Central memory CD4-positive, alpha-beta T cell (primary cell): ENCODE measurements around the gene VAV3.
A peak's percentile ranks its signal among the peaks of the same experiment; 100 is the strongest.

ENCODE experiments used
- DNase-seq: peaks from one replicate; pipeline ENCODE4 v3.0.0; 2022

Gene VAV3

DNA sequence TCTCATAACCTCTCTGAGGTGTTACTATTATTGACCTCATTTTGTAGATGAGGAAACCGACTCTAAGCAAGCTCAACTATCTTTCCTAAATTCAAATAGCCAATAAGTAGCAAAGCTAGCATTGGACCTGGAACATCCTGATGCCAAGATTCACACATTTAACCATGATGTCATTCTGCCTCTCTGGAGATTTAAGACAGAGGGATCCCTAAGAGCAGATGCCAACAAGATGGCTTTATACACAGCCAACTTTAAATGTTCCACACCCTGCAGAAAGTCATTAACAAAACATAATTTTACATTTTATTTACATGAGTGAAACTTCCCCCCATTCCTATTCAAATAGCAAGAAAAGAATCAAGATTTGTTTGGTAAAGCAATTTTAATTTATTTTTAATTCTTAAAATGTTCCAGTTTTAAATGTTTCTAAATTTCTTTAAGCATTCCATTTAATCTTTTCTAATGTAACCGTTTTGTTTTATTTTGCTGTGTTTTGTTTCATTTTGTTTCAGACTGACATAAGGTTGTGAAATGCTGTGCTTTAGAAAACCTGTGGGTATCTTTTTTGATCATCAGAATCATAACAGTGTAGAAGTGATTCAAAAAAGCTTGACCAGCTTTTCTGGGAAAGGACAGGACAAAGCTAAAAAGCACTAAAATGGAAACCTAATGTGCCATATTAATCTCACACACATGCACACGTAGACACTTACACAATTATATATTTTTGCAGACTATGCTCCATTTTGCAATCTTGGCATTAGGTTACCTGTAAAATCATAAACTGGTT is 7.6 kb upstream of the VAV3 start:
- no peak for DNase-seq

DNA sequence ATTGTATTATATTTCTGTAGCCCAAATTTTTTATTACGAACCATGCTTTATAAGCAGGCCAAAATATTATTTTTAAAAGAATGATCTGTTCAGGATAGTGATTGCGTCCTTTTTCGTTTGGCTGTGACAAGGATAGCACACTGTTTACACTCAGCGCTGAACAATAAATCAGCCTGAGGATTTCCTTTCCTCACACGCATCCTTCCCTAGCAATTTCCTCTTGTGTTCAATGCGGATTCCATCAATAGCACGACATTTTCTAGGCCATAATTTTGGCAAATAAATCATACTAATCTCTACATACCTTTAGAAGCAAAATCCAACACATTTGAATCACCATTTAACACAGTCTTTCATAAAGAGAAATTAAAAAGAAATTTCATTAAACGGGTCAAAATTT is 1.6 kb upstream of the VAV3 start:
- DNase-seq, result no peak

DNA sequence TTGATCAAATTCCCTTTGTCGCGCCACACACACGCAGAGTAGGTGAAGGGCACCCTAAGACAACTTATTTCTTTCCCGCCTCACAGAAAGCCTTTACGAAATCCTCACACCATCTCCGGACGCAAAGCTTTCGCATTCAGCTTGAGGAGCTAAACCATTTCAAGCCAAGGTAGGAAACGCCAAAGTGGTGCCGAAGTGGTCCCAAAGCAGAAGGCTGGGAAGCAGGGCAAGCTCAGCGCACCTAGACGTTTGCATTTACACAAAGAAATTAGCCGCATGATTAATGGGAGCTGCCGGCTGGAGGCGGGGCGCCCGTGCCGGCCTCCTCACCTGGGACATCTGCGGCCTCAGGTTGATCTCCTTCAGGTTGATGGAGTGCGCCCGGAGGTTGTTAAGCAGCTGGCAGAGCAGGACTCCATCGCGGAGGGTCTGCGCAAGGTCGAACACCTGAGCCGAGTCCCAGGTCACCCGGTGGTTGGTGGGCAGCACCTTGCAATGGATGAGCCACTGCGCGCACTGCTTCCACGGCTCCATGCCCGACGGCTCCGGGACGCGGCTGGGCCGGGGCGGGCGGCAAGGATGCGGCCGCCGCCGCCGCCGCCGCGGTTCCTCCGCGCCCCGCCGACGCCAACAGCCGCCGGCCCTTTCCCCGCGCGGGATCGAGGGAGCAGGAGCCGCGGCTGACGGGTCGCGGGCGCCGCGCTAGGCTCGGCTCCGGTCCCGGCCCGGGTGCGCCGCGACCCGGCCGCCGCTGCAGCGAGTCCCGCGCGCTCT is 457 bp downstream of the VAV3 start:
- DNase-seq, result peak; percentile 1

DNA sequence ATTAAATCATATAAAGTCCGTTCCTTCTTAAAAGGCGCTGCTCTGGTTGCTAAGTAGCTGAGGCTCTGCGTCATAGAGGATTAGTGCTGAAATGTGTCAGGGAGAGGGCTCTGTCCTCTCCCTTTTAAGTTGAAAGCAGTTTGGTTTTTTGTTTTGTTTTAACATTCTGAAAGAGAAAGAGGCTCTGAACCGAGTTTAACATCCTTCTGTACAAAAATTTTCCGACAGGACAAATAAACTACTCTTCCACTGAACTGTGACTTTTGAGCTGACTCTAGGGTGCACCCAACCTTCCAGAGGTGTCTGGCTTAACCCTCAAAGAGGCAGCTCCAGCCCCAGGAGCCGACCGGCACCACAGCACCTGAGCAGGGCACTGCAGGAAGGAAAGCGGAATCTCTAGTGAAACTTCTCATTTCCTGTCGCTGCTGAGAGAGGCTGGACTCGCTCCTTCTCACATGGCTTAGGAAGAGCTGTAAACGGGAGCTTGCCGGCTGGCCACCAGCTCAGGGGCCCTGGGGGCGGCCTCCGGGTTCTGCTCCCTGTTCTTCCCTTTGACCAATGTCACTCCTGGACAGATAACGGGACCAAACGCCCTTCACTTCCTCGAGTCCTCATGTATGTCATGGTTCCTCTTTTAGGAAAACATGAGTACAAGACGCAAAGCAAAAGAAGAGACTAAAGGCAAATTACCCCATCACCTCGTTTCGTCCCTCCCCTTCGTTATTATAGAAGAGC is 1.2 kb downstream of the VAV3 start:
- peak; percentile 49 for DNase-seq

DNA sequence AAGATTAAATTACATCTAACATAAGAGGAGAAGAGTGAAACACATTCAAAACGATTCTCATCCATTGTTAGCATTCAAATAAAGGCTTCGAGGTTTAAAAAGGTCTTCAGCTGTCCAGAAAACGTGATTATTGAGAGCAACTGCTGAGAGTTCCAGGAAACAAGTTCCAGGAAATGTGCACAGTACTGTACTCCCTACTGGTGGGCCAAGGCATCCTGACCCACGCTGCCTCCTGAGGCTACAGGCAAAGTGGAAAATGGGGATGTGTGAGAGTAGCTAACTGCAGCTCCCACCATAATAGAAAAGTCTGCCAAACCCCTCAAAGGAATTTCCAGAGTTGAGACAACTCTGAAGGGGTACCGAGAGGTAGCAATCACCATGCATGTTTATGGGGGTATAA is 2.0 kb downstream of the VAV3 start:
- no peak for DNase-seq

DNA sequence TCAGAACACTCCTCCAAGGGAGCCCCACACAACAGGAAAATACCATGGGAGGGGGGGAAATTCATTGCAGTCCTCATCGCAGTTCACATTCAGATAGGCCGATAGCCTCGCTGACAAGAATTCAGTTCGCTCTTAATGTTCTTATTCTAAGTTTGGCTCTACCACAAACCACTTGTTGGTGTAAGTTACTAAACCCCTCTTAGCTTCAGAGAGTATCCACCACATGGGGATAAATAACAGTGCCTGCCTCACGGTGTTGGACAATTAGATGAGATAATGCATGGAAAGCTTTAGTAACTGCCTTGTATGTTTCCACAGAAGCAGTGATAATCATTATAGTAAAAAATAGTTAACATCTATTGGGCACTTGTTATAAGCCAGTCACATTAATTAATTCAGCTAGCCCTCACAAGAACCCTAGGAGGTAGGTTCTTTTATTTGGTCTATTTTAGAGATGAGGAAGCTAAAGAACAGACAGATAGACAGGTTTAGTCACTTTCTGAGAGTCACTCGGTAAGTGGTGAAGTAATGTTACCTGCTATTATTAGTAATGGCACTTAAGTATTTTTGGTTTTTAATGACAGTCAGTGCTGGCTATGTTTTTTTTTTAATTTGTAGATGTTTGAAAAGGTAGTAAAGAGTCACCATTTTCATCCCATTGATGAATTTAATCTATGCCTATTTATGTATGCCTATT is 10.1 kb downstream of the VAV3 start:
- DNase-seq, result no peak

DNA sequence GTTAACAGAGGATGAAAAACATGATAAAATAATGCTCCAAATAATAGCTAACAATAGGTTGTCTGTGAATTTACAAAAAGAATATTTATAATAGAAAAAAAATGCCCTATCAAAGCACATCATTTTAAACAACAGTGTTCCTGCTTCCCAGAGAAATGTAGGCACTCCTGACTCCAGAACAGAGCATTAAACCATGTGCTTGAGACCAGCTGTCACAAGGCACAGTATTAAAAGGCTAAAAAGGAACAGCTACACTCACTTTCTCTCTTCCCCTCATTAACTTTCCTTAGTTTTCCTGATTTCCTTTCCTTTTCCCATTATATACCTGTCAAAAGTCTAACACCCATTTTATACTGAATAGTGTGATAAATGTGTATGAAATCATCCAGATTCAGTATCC is 10.9 kb downstream of the VAV3 start:
- no peak for DNase-seq

DNA sequence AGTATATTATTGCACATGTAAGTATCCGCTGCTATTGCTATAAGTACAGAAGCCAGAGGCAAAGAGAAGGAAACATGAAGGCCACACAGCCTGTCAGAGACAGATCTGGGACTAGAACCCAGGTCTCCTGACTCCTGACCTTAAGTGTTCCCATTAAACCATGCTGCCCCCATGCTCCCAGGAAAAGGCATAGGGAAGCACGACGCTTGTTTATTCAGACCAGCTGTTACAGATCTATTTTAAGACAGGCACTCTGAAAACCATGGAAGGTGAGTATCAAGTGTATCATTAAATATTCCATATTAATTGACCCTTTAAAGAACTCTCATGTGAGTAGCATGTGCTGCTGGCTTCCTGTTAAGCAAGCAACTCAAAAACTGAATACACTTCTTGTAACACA is 11.4 kb downstream of the VAV3 start:
- no peak for DNase-seq

DNA sequence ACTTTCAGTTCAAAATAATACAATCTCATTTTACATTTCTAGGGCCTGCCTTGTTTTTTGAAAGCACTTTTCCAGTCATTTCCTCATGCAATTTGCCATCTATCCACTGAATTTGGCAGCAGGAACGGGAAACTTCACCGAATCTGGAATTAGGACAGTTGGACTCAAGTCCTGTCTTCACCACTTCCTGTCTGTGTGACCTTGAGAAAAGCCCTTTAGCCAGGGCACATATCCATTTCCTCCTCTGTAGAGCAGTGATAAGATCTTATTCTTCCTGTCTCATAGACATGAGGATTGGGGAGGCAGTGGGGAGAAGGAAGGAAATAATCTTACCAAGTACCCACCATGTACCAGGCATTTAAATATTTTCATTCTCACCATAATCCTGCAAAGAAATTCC is 12.0 kb downstream of the VAV3 start:
- DNase-seq, result no peak

DNA sequence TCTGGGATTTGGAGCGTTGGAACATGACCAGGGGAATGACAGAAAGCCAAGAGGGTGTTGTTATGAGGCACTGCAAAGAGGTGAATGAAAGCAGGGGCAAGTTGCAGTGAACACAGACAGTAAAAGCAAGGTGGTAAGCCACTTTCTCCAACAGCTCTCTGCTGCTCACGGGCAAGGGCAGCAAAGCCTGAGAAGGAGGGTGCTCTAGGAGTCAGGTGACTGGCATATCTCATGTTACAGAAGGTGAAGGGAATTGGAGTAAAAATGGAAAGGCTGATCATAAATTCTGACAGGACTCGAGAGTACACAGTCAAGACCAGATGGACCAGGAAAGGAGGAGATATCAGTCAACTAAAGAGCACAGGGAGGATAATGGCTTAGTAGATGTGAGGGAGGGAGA is 14.5 kb downstream of the VAV3 start:
- no peak for DNase-seq

DNA sequence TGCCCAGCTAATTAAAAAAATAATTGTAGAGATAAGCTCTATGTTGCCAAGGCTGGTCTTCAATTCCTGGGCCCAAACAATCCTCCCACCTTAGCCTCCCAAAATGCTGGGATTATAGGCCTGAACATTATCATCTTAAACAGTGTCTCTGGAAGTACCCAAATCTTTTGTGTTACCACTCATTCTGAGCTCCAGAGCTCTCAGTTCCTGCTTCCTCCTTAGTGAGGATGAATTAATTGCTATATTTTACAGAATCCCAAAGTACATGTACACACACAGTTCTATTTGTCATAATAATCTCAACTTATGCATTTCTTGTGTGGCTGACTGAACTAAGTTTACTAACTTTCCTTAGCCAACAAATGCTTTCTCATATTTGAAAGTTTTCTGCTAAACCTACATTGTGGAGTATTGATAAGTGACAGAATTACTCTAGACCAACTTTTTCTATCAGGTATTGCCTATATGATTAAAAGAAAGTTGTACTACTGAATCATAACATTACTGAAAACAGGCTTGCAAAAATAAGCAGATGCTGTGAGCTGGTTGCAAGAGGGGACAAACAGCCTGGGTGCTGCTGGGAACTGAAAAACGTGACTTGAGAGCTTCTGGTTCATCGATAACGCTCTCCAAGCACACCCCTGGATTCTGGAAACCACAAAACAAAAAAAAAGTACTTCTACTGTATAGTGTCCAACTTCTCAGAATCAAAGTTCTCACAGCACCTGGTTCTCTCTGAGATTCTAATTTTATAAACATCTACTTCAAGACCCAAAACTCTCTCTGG is 15.3 kb downstream of the VAV3 start:
- no peak for DNase-seq

DNA sequence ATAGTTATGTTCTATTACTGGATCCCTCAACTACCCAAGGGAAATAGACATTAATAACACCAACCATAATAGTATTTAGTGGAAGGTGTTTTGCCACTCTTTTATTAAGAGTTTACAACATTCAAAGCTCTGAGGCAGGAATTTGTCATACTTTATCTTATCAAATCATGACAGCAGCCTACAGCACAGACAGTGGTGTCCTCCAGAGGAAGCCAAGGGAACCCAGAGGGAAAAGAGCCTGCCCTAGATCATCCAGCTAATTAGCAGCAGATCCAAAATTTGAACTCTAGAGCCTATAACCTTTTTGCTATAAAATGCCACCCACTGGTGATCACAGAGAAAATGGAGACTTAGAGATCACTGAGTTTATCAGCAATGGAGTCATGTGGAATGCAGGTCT is 18.2 kb downstream of the VAV3 start:
- no peak for DNase-seq

DNA sequence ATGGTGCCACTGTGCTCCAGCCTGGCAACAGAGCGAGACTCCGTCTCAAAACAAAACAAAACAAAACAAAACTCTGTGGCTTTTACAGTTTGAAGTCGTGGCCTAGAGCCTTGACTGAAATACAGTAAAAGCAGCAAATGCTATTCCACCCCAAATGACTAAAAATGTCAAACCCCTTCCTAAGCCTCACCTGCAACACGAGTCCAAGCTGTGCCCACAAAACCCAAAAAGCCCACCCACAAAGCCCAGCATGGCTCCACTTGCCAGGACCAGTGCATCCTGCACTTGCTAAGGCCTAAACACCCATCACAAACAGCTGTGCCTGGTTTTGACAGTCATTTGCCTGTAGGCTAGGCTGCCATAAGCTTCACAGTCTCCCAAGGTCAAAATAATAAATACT is 21.3 kb downstream of the VAV3 start:
- no peak for DNase-seq

DNA sequence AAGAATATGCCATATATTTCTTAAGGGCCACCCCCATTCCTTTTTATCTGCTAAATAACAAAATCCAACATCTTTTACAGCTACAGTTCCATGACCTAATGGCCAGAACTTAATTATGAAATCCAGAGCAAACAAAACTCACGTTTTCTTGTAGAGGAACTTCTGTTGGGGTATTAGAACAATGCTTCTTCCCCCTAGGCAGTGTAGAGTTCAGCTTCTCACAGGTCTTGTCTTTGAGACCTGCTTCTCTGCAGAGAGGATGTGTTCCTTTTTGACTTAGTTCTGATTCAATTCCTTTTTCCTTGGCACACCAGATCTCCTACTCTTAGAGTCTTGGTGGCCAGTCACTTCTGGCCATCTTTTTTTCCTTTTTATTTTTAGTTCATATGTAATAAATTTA is 22.2 kb downstream of the VAV3 start:
- no peak for DNase-seq

DNA sequence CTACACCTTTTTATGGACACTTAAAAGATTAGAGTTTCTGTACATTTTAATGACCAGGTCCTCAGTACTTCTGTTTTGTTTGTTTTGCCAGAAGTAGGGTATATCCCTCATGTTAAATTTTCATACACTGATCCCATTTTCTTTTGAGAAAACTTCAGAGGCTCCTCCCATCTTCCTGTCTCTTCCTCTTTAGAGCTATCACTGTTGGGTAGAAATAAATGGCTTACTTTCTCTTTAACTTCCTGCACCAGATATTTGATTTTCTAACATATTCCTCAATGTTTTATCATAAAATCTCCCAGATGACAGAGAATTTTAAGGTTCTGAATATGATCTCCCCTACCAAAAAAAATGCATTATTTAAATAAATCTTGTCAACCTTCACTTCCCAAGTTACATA is 23.4 kb downstream of the VAV3 start:
- DNase-seq, result no peak

DNA sequence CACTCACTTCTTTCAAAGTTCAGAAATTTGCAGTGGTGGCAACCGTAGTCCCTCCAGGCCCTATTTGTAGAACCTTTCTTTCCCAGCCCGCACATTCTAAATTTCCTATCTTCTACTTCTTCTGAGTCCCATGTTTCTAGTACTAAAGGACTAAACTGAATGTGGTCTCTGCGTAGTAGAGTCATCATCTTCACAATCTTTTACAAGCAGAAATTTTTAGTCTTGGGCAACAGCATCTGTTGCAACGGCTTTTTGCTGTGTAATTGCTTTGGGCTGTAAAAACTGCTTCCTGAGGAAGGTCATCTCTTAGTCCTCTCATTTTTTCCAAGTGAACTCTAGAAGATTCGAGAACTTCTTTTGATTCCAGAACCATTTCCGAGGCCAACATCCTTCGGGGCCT is 23.9 kb downstream of the VAV3 start:
- DNase-seq, result no peak

DNA sequence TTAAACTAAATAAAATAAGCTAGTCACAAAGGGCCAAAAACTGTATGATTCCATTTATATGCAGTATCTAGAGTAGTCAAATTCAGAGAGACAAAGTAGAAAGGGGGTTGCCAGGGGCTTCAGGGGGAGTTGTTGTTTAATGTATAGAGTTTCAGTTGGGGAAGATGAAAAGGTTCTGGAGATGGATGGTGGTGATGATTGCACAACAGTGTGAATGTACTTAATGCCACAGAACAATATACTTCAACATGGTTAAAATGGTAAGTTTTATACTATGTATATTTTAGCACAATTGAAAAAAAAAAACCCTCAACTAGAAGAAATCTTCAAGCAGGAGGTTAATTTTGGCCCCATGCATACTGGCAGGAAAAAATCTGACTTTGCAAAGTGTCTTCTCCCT is 24.3 kb downstream of the VAV3 start:
- no peak for DNase-seq

DNA sequence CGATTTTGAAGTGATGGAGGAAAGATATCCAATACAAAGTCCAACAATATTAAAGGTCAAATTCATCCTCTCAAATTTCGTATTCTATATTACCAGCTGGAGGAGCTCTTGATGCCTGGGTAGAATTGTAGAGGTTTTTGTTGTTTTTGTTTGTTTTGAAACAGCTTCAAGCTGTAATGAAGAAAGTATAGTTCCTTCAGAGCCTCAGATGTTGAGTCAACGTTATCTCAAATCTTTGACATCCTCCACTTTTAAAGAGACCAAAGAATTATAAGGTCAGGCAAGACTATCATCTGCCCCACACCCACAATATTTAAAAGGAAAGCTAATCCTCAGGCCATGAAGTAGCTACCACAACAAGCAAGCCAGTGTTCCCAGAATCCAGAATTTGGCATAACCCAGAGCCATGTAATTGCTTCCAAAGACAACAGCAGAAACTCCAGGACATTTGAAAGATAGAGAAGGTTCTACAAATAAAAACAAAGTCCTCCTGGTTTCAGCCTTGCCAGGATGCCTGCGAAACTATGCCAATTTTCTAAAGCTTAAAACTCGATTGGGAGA is 24.9 kb downstream of the VAV3 start:
- DNase-seq, result no peak

DNA sequence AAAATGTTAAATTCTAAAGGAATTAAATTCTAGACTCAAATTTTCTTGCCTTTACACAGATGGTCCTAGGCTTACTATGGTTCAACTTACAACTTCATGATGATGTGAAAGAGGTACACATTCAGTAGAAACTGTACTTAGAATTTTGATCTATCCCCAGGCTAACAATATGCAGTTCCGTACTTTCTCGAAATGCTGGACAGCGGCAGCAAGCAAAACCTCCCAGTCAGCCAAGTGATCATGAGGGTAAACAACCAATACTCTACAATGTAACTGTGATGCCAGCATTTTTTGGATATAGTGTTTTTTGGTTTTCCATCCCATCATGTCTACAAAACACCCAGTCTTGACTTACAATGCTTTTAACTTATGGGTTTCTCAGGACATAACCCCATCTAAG is 25.7 kb downstream of the VAV3 start:
- no peak for DNase-seq

DNA sequence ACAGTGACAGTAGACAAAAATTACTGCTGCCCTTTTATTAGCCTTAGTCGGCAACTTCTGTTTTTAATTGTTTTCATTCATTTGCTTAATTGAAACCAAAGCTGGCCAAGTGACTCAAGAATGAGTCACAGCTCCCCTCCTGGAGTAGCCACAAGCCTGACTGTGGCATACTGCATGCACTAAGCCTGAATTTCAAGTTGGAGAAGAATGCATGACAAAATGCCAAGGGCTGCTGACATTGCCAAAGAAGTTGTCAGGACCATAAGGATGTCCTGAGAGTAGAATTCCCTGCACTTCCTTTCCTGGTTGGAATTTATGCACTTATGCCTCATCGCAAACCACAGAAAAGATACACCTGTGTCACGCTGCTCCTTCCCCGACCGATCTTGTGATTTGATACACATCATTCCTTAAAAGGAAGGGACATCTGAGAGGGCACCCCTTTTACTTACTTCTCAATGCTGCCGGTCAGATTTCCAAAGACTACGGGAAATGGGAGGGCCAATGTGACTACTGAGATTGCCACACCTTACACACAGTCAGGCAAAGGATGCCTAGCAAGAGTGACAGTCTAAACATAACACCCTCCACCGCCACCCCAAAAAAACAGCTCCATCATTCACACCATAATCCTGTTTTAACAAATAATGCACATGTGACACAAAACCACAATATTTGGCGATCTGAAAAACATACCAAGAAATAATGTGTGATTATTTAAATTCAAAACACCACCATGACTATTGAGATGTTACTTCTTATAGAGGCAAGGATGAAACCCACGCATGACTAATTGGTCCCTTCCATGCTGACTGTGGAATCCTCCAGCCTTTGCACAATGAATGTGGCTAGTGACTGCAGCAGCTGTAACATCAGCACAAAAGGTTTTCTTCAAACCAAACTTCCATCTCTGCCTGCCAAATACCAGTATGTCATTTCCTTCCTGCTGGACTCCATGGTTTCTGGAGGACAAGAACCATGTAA is 28.2 kb downstream of the VAV3 start:
- DNase-seq, result no peak
